HEK293 (cell line): ENCODE results near the gene CHID1.

Experiments used
- CTCF ChIA-PET: fragments of 350-600 bp; formaldehyde crosslinking; extraction: SDS; loops from one replicate; lab custom pipeline; 2021; ENCODE audit warnings: antibody characterized with exemption; lab: Yijun Ruan, JAX
- POLR2A ChIA-PET: fragments of 300-600 bp; formaldehyde crosslinking; extraction: SDS; loops from one replicate; lab custom pipeline; 2020; ENCODE audit warnings: antibody characterized with exemption, inconsistent platforms; lab: Yijun Ruan, JAX
- H3K27ac ChIP-seq: fragments of 200-500 bp; sonication (Bioruptor generic); 2 replicates; pipeline ENCODE4 v1.5.1; 2014; ENCODE audit warnings: low read depth, low read length, control low read depth, inconsistent platforms; ENCODE audit errors: extremely low read depth
- H3K36me3 ChIP-seq, 2 experiments: fragments of 200-500 bp in 1 of 2; sonication (Bioruptor generic) in 1 of 2; 1 replicate in 1 of 2; 2 replicates in 1 of 2; pipeline ENCODE4 v1.5.1; 2014 to 2017; ENCODE audit warnings: inconsistent platforms in 2 of 2, low read length in 2 of 2; ENCODE audit not compliant: control insufficient read depth in 2 of 2, insufficient read depth in 1 of 2
- H3K4me1 ChIP-seq: fragments of 200-500 bp; sonication (Bioruptor generic); 2 replicates; pipeline ENCODE4 v1.5.1; 2014; ENCODE audit warnings: mild to moderate bottlenecking, low read length, inconsistent platforms; ENCODE audit not compliant: control insufficient read depth, insufficient read depth
- H3K4me3 ChIP-seq: 2 replicates; pipeline ENCODE4 v1.5.1; 2011; ENCODE audit warnings: low read depth, mild to moderate bottlenecking, control low read depth, low read length, moderate library complexity
- H3K9me3 ChIP-seq: fragments of 200-500 bp; sonication (Bioruptor generic); 2 replicates; pipeline ENCODE4 v1.5.1; 2014; ENCODE audit warnings: low read depth, low read length, inconsistent platforms; ENCODE audit not compliant: control insufficient read depth, insufficient read depth
- GLIS1 ChIP-seq: fragments of 450-650 bp; formaldehyde crosslinking; IDR thresholded peaks from 2 replicates; pipeline ENCODE4 v1.5.1; 2016; ENCODE audit warnings: missing biosample characterization, missing genetic modification characterization
- KLF1 ChIP-seq: fragments of 450-650 bp; formaldehyde crosslinking; IDR thresholded peaks from 2 replicates; pipeline ENCODE4 v1.5.1; 2016; ENCODE audit warnings: missing biosample characterization, missing genetic modification characterization
- KLF16 ChIP-seq: fragments of 450-650 bp; formaldehyde crosslinking; IDR thresholded peaks from 2 replicates; pipeline ENCODE4 v1.5.1; 2017; ENCODE audit warnings: missing biosample characterization, missing genetic modification characterization
- MYNN ChIP-seq: fragments of 450-650 bp; formaldehyde crosslinking; IDR thresholded peaks from 2 replicates; pipeline ENCODE4 v1.5.1; 2016; ENCODE audit warnings: missing biosample characterization, missing genetic modification characterization, borderline replicate concordance
- TCF7L2 ChIP-seq: IDR thresholded peaks from 2 replicates; pipeline ENCODE4 v1.6.1; 2011; ENCODE audit warnings: low read depth, mild to moderate bottlenecking, inconsistent platforms, low read length, moderate library complexity, borderline replicate concordance
- ZBTB11 ChIP-seq: fragments of 450-650 bp; formaldehyde crosslinking; conservative IDR thresholded peaks from 2 replicates; pipeline ENCODE4 v1.5.1; 2016; ENCODE audit warnings: low read depth, missing biosample characterization, missing genetic modification characterization
- ZBTB6 ChIP-seq: fragments of 450-650 bp; formaldehyde crosslinking; IDR thresholded peaks from 2 replicates; pipeline ENCODE4 v1.5.1; 2017; ENCODE audit warnings: missing biosample characterization, missing genetic modification characterization
- ZFP3 ChIP-seq: fragments of 450-650 bp; formaldehyde crosslinking; IDR thresholded peaks from 2 replicates; pipeline ENCODE4 v1.5.1; 2016; ENCODE audit warnings: low read depth, missing biosample characterization, missing genetic modification characterization
- ZFP41 ChIP-seq: fragments of 450-650 bp; formaldehyde crosslinking; IDR thresholded peaks from 2 replicates; pipeline ENCODE4 v1.5.1; 2016; ENCODE audit warnings: missing biosample characterization, missing genetic modification characterization, borderline replicate concordance
- ZNF112 ChIP-seq: fragments of 450-650 bp; formaldehyde crosslinking; IDR thresholded peaks from 2 replicates; pipeline ENCODE4 v1.5.0; 2017; ENCODE audit warnings: missing biosample characterization, missing genetic modification characterization
- ZNF146 ChIP-seq: fragments of 450-650 bp; formaldehyde crosslinking; IDR thresholded peaks from 2 replicates; pipeline ENCODE4 v1.5.1; 2016; ENCODE audit warnings: missing biosample characterization, missing genetic modification characterization
- ZNF148 ChIP-seq: fragments of 450-650 bp; formaldehyde crosslinking; IDR thresholded peaks from 2 replicates; pipeline ENCODE4 v1.5.0; 2017; ENCODE audit warnings: missing biosample characterization, missing genetic modification characterization, borderline replicate concordance
- ZNF184 ChIP-seq: fragments of 450-650 bp; IDR thresholded peaks from 2 replicates; pipeline ENCODE4 v1.5.1; 2018; ENCODE audit warnings: missing biosample characterization, mild to moderate bottlenecking, missing genetic modification characterization
- ZNF302 ChIP-seq: fragments of 450-650 bp; formaldehyde crosslinking; IDR thresholded peaks from 2 replicates; pipeline ENCODE4 v1.5.1; 2016; ENCODE audit warnings: missing biosample characterization, missing genetic modification characterization, low read depth
- ZNF311 ChIP-seq: fragments of 450-650 bp; formaldehyde crosslinking; IDR thresholded peaks from 2 replicates; pipeline ENCODE4 v1.5.1; 2017; ENCODE audit warnings: missing biosample characterization, missing genetic modification characterization, borderline replicate concordance
- ZNF335 ChIP-seq: fragments of 450-650 bp; formaldehyde crosslinking; conservative IDR thresholded peaks from 2 replicates; pipeline ENCODE4 v1.5.1; 2016; ENCODE audit warnings: missing biosample characterization, missing genetic modification characterization
- ZNF341 ChIP-seq: fragments of 450-650 bp; formaldehyde crosslinking; IDR thresholded peaks from 2 replicates; pipeline ENCODE4; 2016; ENCODE audit warnings: low read depth, missing biosample characterization, missing genetic modification characterization
- ZNF501 ChIP-seq: fragments of 450-650 bp; formaldehyde crosslinking; IDR thresholded peaks from 2 replicates; pipeline ENCODE4 v1.5.1; 2016; ENCODE audit warnings: missing biosample characterization, missing genetic modification characterization
- ZNF558 ChIP-seq: fragments of 450-650 bp; formaldehyde crosslinking; IDR thresholded peaks from 2 replicates; pipeline ENCODE4 v1.5.1; 2016; ENCODE audit warnings: missing biosample characterization, missing genetic modification characterization
- ZNF580 ChIP-seq: fragments of 450-650 bp; formaldehyde crosslinking; IDR thresholded peaks from 2 replicates; pipeline ENCODE4 v1.5.1; 2016; ENCODE audit warnings: missing biosample characterization, missing genetic modification characterization
- ZNF639 ChIP-seq: fragments of 450-650 bp; formaldehyde crosslinking; IDR thresholded peaks from 2 replicates; pipeline ENCODE4 v1.5.1; 2016; ENCODE audit warnings: missing biosample characterization, missing genetic modification characterization
- ZNF654 ChIP-seq: fragments of 450-650 bp; formaldehyde crosslinking; IDR thresholded peaks from 2 replicates; pipeline ENCODE4 v1.5.1; 2016; ENCODE audit warnings: low read depth, missing biosample characterization, missing genetic modification characterization
- ZSCAN23 ChIP-seq: fragments of 450-650 bp; formaldehyde crosslinking; IDR thresholded peaks from 2 replicates; pipeline ENCODE4 v1.5.1; 2016; ENCODE audit warnings: missing biosample characterization, missing genetic modification characterization
- TF ChIP-seq, protein P1 (sequence below): fragments of 450-650 bp; formaldehyde crosslinking; IDR thresholded peaks from 2 replicates; pipeline ENCODE4 v1.5.1; 2017; ENCODE audit warnings: missing biosample characterization, missing genetic modification characterization
- TF ChIP-seq, protein P2 (sequence below): fragments of 450-650 bp; formaldehyde crosslinking; IDR thresholded peaks from 2 replicates; pipeline ENCODE4 v1.5.1; 2016; ENCODE audit warnings: missing biosample characterization, missing genetic modification characterization, low read depth

The CHID1 gene

GRCh38 chr11:837189-837989 lies 73.2 kb downstream of the CHID1 start (continued):
- TF ChIP-seq ZNF580 (no peak), KLF1 (peak; percentile 72), ZNF501 (no peak), MYNN (no peak), ZNF302 (tag by site-specific recombination) (no peak), GLIS1 (peak; percentile 48), ZBTB11 (tag by site-specific recombination) (no peak)

DNA sequence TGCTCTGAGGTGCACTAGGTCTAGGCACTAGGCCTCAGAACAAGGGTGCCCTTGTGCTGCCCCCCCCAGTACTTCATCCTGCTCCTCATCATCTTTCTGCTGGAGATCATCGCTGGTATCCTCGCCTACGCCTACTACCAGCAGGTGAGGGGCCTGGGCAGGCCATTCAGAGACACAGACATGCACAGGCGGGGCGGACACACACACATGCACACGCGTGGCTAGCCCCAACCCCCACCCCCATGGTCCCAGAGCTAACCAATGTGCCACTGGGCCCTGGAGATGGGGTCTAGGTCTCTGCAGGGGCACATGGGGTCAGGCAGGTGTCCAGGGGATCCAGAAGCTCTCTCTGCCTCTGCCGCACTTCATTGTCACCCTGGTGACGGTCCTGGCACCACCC lies 73.9 kb downstream of the CHID1 start:
- ChIA-PET POLR2A (interaction anchor here (0.9 to 15.0 kb wide), 3 partner anchors 9 to 46 kb away, joined by 3 to 202 read pairs (median 3); partner anchors contain the start of genes CEND1, CRACR2B and PNPLA2), CTCF (no interaction called here)
- Histone ChIP-seq H3K36me3 (peaks cover 0 to 63% of the 10 kb centered on the region in 2 experiments; a peak in 1 of 3 replicates), H3K27ac (no peak overlapping the region), H3K9me3 (no peaks in the 10 kb centered on the region)
- TF ChIP-seq ZNF654 (tag by site-specific recombination) (no peak), ZBTB6 (tag by site-specific recombination) (no peak), ZNF311 (tag by site-specific recombination) (no peak), ZNF112 (tag by site-specific recombination) (no peak), ZFP3 (no peak), ZNF558 (tag by site-specific recombination) (no peak), ZNF639 (no peak), ZNF148 (tag by site-specific recombination) (no peak), ZFP41 (no peak), ZNF184 (tag by site-specific recombination) (no peak), ZNF146 (tag by site-specific recombination) (no peak), ZNF341 (no peak), TCF7L2 (no peak), ZSCAN23 (tag by site-specific recombination) (no peak), MYNN (no peak), KLF16 (tag by site-specific recombination) (no peak), ZNF335 (tag by site-specific recombination) (no peak)
- TF ChIP-seq, protein P1, sequence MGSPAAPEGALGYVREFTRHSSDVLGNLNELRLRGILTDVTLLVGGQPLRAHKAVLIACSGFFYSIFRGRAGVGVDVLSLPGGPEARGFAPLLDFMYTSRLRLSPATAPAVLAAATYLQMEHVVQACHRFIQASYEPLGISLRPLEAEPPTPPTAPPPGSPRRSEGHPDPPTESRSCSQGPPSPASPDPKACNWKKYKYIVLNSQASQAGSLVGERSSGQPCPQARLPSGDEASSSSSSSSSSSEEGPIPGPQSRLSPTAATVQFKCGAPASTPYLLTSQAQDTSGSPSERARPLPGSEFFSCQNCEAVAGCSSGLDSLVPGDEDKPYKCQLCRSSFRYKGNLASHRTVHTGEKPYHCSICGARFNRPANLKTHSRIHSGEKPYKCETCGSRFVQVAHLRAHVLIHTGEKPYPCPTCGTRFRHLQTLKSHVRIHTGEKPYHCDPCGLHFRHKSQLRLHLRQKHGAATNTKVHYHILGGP (tag by site-specific recombination) = no peak
- TF ChIP-seq, protein P2, sequence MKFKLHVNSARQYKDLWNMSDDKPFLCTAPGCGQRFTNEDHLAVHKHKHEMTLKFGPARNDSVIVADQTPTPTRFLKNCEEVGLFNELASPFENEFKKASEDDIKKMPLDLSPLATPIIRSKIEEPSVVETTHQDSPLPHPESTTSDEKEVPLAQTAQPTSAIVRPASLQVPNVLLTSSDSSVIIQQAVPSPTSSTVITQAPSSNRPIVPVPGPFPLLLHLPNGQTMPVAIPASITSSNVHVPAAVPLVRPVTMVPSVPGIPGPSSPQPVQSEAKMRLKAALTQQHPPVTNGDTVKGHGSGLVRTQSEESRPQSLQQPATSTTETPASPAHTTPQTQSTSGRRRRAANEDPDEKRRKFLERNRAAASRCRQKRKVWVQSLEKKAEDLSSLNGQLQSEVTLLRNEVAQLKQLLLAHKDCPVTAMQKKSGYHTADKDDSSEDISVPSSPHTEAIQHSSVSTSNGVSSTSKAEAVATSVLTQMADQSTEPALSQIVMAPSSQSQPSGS = no peak
- TF ChIP-seq, all 188 proteins: peak for 0
- Histone ChIP-seq H3K4me1 (no peaks in the 10 kb centered on the region; the same call in 1 of the 2 replicates), H3K4me3 (no peak overlapping the region)
